HepG2 (cell line): Measurements from ENCODE around the gene TMEM31. TPM values are rescaled to one million over a fixed set of nuclear protein-coding genes. Genes with fewer than 3 reads are reported as not detected.

Experiments used
- ARNTL ChIP-seq: sonication (generic); formaldehyde crosslinking; IDR thresholded peaks from 2 replicates; pipeline ENCODE4 v1.4.0; 2020; ENCODE audit warnings: mild to moderate bottlenecking, missing genetic modification reagents
- CBX5 ChIP-seq: sonication (generic); formaldehyde crosslinking; IDR thresholded peaks from 2 replicates; pipeline ENCODE4 v1.4.0; 2020; ENCODE audit warnings: missing genetic modification reagents, borderline replicate concordance
- DR1 ChIP-seq: sonication (generic); formaldehyde crosslinking; IDR thresholded peaks from 2 replicates; pipeline ENCODE4 v1.8.0; 2021; ENCODE audit warnings: mild to moderate bottlenecking, missing genetic modification reagents, inconsistent platforms
- NFIB ChIP-seq: sonication (generic); formaldehyde crosslinking; IDR thresholded peaks from 2 replicates; pipeline ENCODE4 v1.9.0; 2021; ENCODE audit warnings: missing genetic modification reagents, mild to moderate bottlenecking, borderline replicate concordance
- PITX1 ChIP-seq: sonication (generic); formaldehyde crosslinking; IDR thresholded peaks from 2 replicates; pipeline ENCODE4 v1.5.1; 2020; ENCODE audit warnings: mild to moderate bottlenecking, missing genetic modification reagents
- SNAPC4 ChIP-seq: sonication (generic); formaldehyde crosslinking; IDR thresholded peaks from 2 replicates; pipeline ENCODE4 v1.4.0; 2020; ENCODE audit warnings: mild to moderate bottlenecking, missing genetic modification reagents
- THAP8 ChIP-seq: sonication (generic); formaldehyde crosslinking; IDR thresholded peaks from 2 replicates; pipeline ENCODE4 v1.5.1; 2020; ENCODE audit warnings: missing genetic modification reagents, mild to moderate bottlenecking, borderline replicate concordance
- ZBTB25 ChIP-seq: IDR thresholded peaks from 2 replicates; pipeline ENCODE4 v1.6.1; 2018; ENCODE audit warnings: missing genetic modification reagents
- ZBTB40 ChIP-seq, 2 experiments: fragments of 450-650 bp in 1 of 2; sonication (generic) in 1 of 2; formaldehyde crosslinking in 1 of 2; IDR thresholded peaks; 2 replicates each; pipeline versions ENCODE4 v1.6.1 to v1.8.0; 2016 to 2022; ENCODE audit warnings: antibody characterized with exemption in 1 of 2, mild to moderate bottlenecking in 1 of 2, missing genetic modification reagents in 1 of 2
- ZNF180 ChIP-seq: sonication (generic); formaldehyde crosslinking; IDR thresholded peaks from 2 replicates; pipeline ENCODE4 v1.4.0; 2020; ENCODE audit warnings: low read depth, missing genetic modification reagents, borderline replicate concordance
- polyA plus RNA-seq, 8 experiments: library from polyadenylated mRNA; depleted of rRNA in 3 of 8; stranded (reverse) in 7 of 8; unstranded in 1 of 8; fragments of >200 nt; fragmentation: Illumina TruSeq in 4 of 8; extraction: Trizol in 4 of 8; gene quantifications; 2 replicates each; pipeline versions ENCODE4 v1.2.1 to v1.2.3, GENCODE V29; 2011 to 2016; ENCODE audit warnings: low read depth in 4 of 8, missing spikeins in 1 of 8, mixed read lengths in 1 of 8; ENCODE audit not compliant: insufficient read depth in 1 of 8
- total RNA-seq, 5 experiments: library from RNA; depleted of rRNA; stranded (reverse); fragments of >200 nt; fragmentation: Illumina TruSeq; extraction: Trizol; gene quantifications; 2 replicates each; pipeline ENCODE4 v1.2.3, GENCODE V29; 2016; ENCODE audit warnings: low read depth in 1 of 5

Gene TMEM31
- total and polyA plus RNA-seq, 2 of the 13 experiments (the other 11 are each of a cell fraction or from before 2014, with no cell fraction given), result 0.16 TPM; not detected in 1

- TF ChIP-seq ZBTB40 (IDR thresholded peaks at IDR 0.05) (no peak), ZBTB40 (CRISPR knock-in tag; IDR thresholded peaks at IDR 0.05) (no peak), THAP8 (CRISPR knock-in tag) (no peak), SNAPC4 (CRISPR knock-in tag) (no peak), CBX5 (CRISPR knock-in tag) (no peak), ZBTB25 (no peak), NFIB (CRISPR knock-in tag) (no peak), ARNTL (CRISPR knock-in tag) (no peak), PITX1 (no peak), ZNF180 (CRISPR knock-in tag) (no peak), DR1 (peak; percentile 46; the same call in 1 of the 2 replicates)
Measured at GRCh38 chrX:103686199-103687072, 24.3 kb upstream of the TMEM31 start, which contains the start of gene MORF4L2 (continued).
